ENCODE measurements around the gene HTR7. TPM values are rescaled to one million over a fixed set of nuclear protein-coding genes. Genes with fewer than 3 reads are reported as not detected.

HTR7 gene
- total and polyA plus RNA-seq, 2 experiments from 2014 or later, result 0.65 to 1.2 TPM

GRCh38 chr10:90859321-90859751, 1.5 kb upstream of the HTR7 start:
- no peak for TF ChIP-seq EZH2 (IDR thresholded peaks at IDR 0.05; ENCODE audit: insufficient read depth, poor library complexity, severe bottlenecking)
- no peak for TF ChIP-seq EZH2phosphoT487 (IDR thresholded peaks at IDR 0.05; ENCODE audit: insufficient read depth, low read depth)
- WGBS, 2 experiments (ENCODE audit: low coverage in 1 of 2, low lambda C conversion rate in 2 of 2, missing lambda C conversion rate in 2 of 2), result 8 to 18% methylated on average over 5 of the region's 5 CpGs
- peak overlapping the region; percentile 9; the same call in 1 of the 2 replicates for H3K9ac ChIP-seq
- peak overlapping the region; percentile 48 for H3K27ac ChIP-seq
- no peaks in the 10 kb centered on the region for H3K79me2 ChIP-seq (ENCODE audit: insufficient read depth)
- no peaks in the 10 kb centered on the region for H3K9me2 ChIP-seq (ENCODE audit: insufficient read depth)
- H3K4me1 ChIP-seq (ENCODE audit: insufficient read depth), result peaks cover 21% of the 10 kb centered on the region
- H2AFZ ChIP-seq, result no peak overlapping the region
- in situ Hi-C loops (cut with MboI), result loop anchor here (10.0 kb wide), 2 partner anchors 115 to 1065 kb away; no protein-coding TSS in a partner anchor
- H3K27me3 ChIP-seq (replicated peaks; ENCODE audit: insufficient read depth), result 0 out of 2 replicates have a peak, but pooled peaks cover 2% of the 10 kb centered on the region
- H3K9me3 ChIP-seq (ENCODE audit: low read depth), result no peaks in the 10 kb centered on the region
- peaks cover 18% of the 10 kb centered on the region for H3F3A ChIP-seq (ENCODE audit: insufficient read depth)
- H3K4me3 ChIP-seq, result peak overlapping the region; percentile 80
- H4K20me1 ChIP-seq (ENCODE audit: insufficient read depth), result no peaks in the 10 kb centered on the region
- H3K4me2 ChIP-seq (ENCODE audit: unreplicated experiment), result peak overlapping the region; percentile 90
- no peaks in the 10 kb centered on the region for H3K36me3 ChIP-seq (ENCODE audit: low read depth)
- peak; percentile 86 for DNase-seq

DNA sequence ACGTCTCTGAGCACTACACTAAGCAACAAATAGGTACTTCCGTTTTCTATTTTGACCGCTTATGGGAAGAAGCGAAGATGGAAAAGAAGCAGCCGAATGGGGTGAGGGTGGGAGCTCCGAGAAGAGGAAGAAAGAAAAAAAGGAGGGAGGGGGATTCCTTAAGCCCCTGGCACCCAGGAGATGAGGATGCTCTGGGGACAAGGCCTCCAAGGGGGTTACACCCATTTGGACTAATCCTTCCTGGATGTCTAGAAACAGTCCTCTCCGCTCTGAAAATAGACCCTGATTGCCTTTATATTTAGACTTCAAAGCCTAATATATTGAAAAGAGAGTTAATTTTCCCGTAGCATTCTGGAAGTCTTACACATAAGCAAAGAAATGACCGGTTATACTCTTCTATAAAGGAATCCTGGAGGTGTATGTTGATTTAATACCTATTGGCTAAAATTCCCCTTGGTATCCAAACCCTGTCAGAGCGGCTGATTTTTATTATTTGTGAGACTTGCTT, 676 bp upstream of the HTR7 start:
- in situ Hi-C loops (cut with MboI), result loop anchor here (10.0 kb wide), 2 partner anchors 114 to 1064 kb away; no protein-coding TSS in a partner anchor
- Histone ChIP-seq H2AFZ (peak overlapping the region; percentile 98), H3K9me2 (ENCODE audit: insufficient read depth) (no peaks in the 10 kb centered on the region), H3K4me3 (peak overlapping the region; percentile 80), H3K9me3 (ENCODE audit: low read depth) (no peaks in the 10 kb centered on the region), H3K79me2 (ENCODE audit: insufficient read depth) (no peaks in the 10 kb centered on the region), H3F3A (ENCODE audit: insufficient read depth) (peaks cover 18% of the 10 kb centered on the region), H4K20me1 (ENCODE audit: insufficient read depth) (no peaks in the 10 kb centered on the region), H3K4me2 (ENCODE audit: unreplicated experiment) (peak overlapping the region; percentile 90), H3K27me3 (replicated peaks; ENCODE audit: insufficient read depth) (0 out of 2 replicates have a peak, but pooled peaks cover 2% of the 10 kb centered on the region), H3K27ac (peak overlapping the region; percentile 48), H3K4me1 (ENCODE audit: insufficient read depth) (peaks cover 21% of the 10 kb centered on the region), H3K36me3 (ENCODE audit: low read depth) (no peaks in the 10 kb centered on the region), H3K9ac (peak overlapping the region; percentile 78)
- no peak for TF ChIP-seq EZH2 (IDR thresholded peaks at IDR 0.05; ENCODE audit: insufficient read depth, poor library complexity, severe bottlenecking)
- DNase-seq, result peak; percentile 15
- WGBS, 2 experiments (ENCODE audit: low coverage in 1 of 2, low lambda C conversion rate in 2 of 2, missing lambda C conversion rate in 2 of 2), result 29 to 33% methylated on average over 10 of the region's 10 CpGs

- in situ Hi-C loops (cut with MboI), result loop anchor here (10.0 kb wide), 2 partner anchors 112 to 1062 kb away; no protein-coding TSS in a partner anchor
- peak; percentile 45 for DNase-seq
Measured at GRCh38 chr10:90856964-90857634, 740 bp downstream of the HTR7 start.

GRCh38 chr10:90856261-90856660, 1.6 kb downstream of the HTR7 start:
- Histone ChIP-seq H3F3A (ENCODE audit: insufficient read depth) (peaks cover 18% of the 10 kb centered on the region), H3K4me2 (ENCODE audit: unreplicated experiment) (no peak overlapping the region), H3K4me1 (ENCODE audit: insufficient read depth) (peaks cover 21% of the 10 kb centered on the region), H2AFZ (no peak overlapping the region), H3K4me3 (no peak overlapping the region), H3K9me3 (ENCODE audit: low read depth) (no peaks in the 10 kb centered on the region), H3K9me2 (ENCODE audit: insufficient read depth) (no peaks in the 10 kb centered on the region), H4K20me1 (ENCODE audit: insufficient read depth) (no peaks in the 10 kb centered on the region), H3K36me3 (ENCODE audit: low read depth) (no peaks in the 10 kb centered on the region), H3K27ac (no peak overlapping the region), H3K27me3 (replicated peaks; ENCODE audit: insufficient read depth) (0 out of 2 replicates have a peak, but pooled peaks cover 2% of the 10 kb centered on the region), H3K9ac (no peak overlapping the region), H3K79me2 (ENCODE audit: insufficient read depth) (no peaks in the 10 kb centered on the region)
- in situ Hi-C loops (cut with MboI), result loop anchor here (10.0 kb wide), 2 partner anchors 111 to 1061 kb away; no protein-coding TSS in a partner anchor
- WGBS, 2 experiments (ENCODE audit: low coverage in 1 of 2, low lambda C conversion rate in 2 of 2, missing lambda C conversion rate in 2 of 2), result 71 to 78% methylated on average over 3 of the region's 3 CpGs
- TF ChIP-seq EZH2phosphoT487 (IDR thresholded peaks at IDR 0.05; ENCODE audit: insufficient read depth, low read depth) (no peak), EZH2 (IDR thresholded peaks at IDR 0.05; ENCODE audit: insufficient read depth, poor library complexity, severe bottlenecking) (no peak)
- no peak for DNase-seq

More at GRCh38 chr10:90856964-90857634, 740 bp downstream of the HTR7 start:
- Histone ChIP-seq H3K9me3 (ENCODE audit: low read depth) (no peaks in the 10 kb centered on the region), H3K4me2 (ENCODE audit: unreplicated experiment) (peak overlapping the region; percentile 68), H4K20me1 (ENCODE audit: insufficient read depth) (no peaks in the 10 kb centered on the region), H3K4me1 (ENCODE audit: insufficient read depth) (peaks cover 21% of the 10 kb centered on the region), H3F3A (ENCODE audit: insufficient read depth) (peaks cover 18% of the 10 kb centered on the region), H3K9me2 (ENCODE audit: insufficient read depth) (no peaks in the 10 kb centered on the region), H3K4me3 (peak overlapping the region; percentile 80), H3K27ac (no peak overlapping the region), H3K9ac (peak overlapping the region; percentile 78), H2AFZ (peak overlapping the region; percentile 98), H3K79me2 (ENCODE audit: insufficient read depth) (no peaks in the 10 kb centered on the region), H3K27me3 (replicated peaks; ENCODE audit: insufficient read depth) (0 out of 2 replicates have a peak, but pooled peaks cover 2% of the 10 kb centered on the region), H3K36me3 (ENCODE audit: low read depth) (no peaks in the 10 kb centered on the region)
- TF ChIP-seq EZH2 (IDR thresholded peaks at IDR 0.05; ENCODE audit: insufficient read depth, poor library complexity, severe bottlenecking) (no peak), EZH2phosphoT487 (IDR thresholded peaks at IDR 0.05; ENCODE audit: insufficient read depth, low read depth) (no peak)
- 8% methylated on average over 57 to 59 of the region's 59 CpGs for WGBS, 2 experiments (ENCODE audit: low coverage in 1 of 2, low lambda C conversion rate in 2 of 2, missing lambda C conversion rate in 2 of 2)
